HPDE6-E6E7 (cell line): ENCODE results near the gene FAM3D.

Experiments
- DNase-seq: peaks from one replicate; pipeline ENCODE4 v3.0.0; 2011; ENCODE audit warnings: missing footprints; ENCODE audit errors: extremely low spot score

The FAM3D gene

GRCh38 chr3:58656631-58657030 is 9.9 kb downstream of the FAM3D start:
- no peak for DNase-seq

- DNase-seq = no peak
These were observed 12.1 kb downstream of the FAM3D start for GRCh38 chr3:58654466-58654865.

- DNase-seq = no peak
These were observed 13.9 kb downstream of the FAM3D start for GRCh38 chr3:58652624-58653023.

GRCh38 chr3:58651276-58651675 is 15.3 kb downstream of the FAM3D start:
- DNase-seq = no peak

GRCh38 chr3:58647381-58648141 is 19.0 kb downstream of the FAM3D start:
- no peak for DNase-seq

GRCh38 chr3:58646503-58646902 is 20.1 kb downstream of the FAM3D start:
- no peak for DNase-seq

- DNase-seq = no peak
These were observed 20.8 kb downstream of the FAM3D start for GRCh38 chr3:58645726-58646125.

GRCh38 chr3:58642846-58643245 is 23.7 kb downstream of the FAM3D start:
- DNase-seq = no peak

- peak; percentile 38 for DNase-seq
These were observed 25.7 kb downstream of the FAM3D start for GRCh38 chr3:58640700-58641372.

- DNase-seq = no peak
These were observed 26.7 kb downstream of the FAM3D start for GRCh38 chr3:58639842-58640241.

- DNase-seq = no peak
These were observed 27.6 kb downstream of the FAM3D start for GRCh38 chr3:58639001-58639400.

GRCh38 chr3:58638591-58638990 is 28.0 kb downstream of the FAM3D start:
- no peak for DNase-seq

GRCh38 chr3:58637509-58637908 is 29.1 kb downstream of the FAM3D start:
- DNase-seq = no peak

- DNase-seq = no peak
These were observed 30.9 kb downstream of the FAM3D start for GRCh38 chr3:58635371-58636285.

- no peak for DNase-seq
These were observed 33.3 kb downstream of the FAM3D start for GRCh38 chr3:58633157-58633865.

GRCh38 chr3:58631742-58632141 is 34.8 kb downstream of the FAM3D start:
- DNase-seq = no peak

GRCh38 chr3:58630710-58631092 is 35.9 kb downstream of the FAM3D start:
- no peak for DNase-seq

- DNase-seq = peak; percentile 21
These were observed 36.4 kb downstream of the FAM3D start for GRCh38 chr3:58630076-58630709.

GRCh38 chr3:58629629-58630028 is 36.9 kb downstream of the FAM3D start:
- DNase-seq = no peak

- no peak for DNase-seq
These were observed 37.6 kb downstream of the FAM3D start for GRCh38 chr3:58628823-58629562.

GRCh38 chr3:58627941-58628340 is 38.6 kb downstream of the FAM3D start:
- no peak for DNase-seq
